OCI-LY7 (cell line): ENCODE data around the gene HCK.

Experiments
- CTCF ChIP-seq: fragments of 200-600 bp; sonication (generic); conservative IDR thresholded peaks from 2 replicates; pipeline ENCODE4 v1.5.1; 2014; ENCODE audit warnings: mild to moderate bottlenecking, antibody characterized with exemption, low read length, moderate library complexity, mixed read lengths
- EZH2phosphoT487 ChIP-seq: fragments of 200-600 bp; sonication (generic); IDR thresholded peaks from 2 replicates; pipeline ENCODE4 v1.6.1; 2018; ENCODE audit warnings: low read depth, borderline replicate concordance, mild to moderate bottlenecking, mixed run types, antibody characterized with exemption, low read length, moderate library complexity, mixed read lengths

- TF ChIP-seq CTCF (no peak), EZH2phosphoT487 (no peak)
Observed at GRCh38 chr20:32057656-32058184, 5.7 kb downstream of the HCK start.
